GM18873 (cell line): ENCODE data around the gene LRRN1.
"Not testable (repeated sequence)": the region's sequence is repeated elsewhere in the genome, so short reads cannot be mapped to it uniquely, and the experiment has no call there.

Experiments used
- ATAC-seq: cut with Tn5 transposase; IDR thresholded peaks from one replicate; pipeline ENCODE4 v1.9.1; 2021; ENCODE audit warnings: mild to moderate bottlenecking, moderate library complexity, moderate number of reproducible peaks; ENCODE audit not compliant: unreplicated experiment, low FRiP score

LRRN1 gene

GRCh38 chr3:3887311-3887710 lies 88.1 kb downstream of the LRRN1 start:
- not testable (repeated sequence) for ATAC-seq

- no peak for ATAC-seq
Measured at GRCh38 chr3:3893590-3893989, 94.4 kb downstream of the LRRN1 start.
